Measurements from ENCODE around the gene EIF3L. TPM values are rescaled to one million over a fixed set of nuclear protein-coding genes. Genes with fewer than 3 reads are reported as not detected.

The EIF3L gene
- total RNA-seq, 2 experiments from 2014 or later, result 656 to 671 TPM

DNA sequence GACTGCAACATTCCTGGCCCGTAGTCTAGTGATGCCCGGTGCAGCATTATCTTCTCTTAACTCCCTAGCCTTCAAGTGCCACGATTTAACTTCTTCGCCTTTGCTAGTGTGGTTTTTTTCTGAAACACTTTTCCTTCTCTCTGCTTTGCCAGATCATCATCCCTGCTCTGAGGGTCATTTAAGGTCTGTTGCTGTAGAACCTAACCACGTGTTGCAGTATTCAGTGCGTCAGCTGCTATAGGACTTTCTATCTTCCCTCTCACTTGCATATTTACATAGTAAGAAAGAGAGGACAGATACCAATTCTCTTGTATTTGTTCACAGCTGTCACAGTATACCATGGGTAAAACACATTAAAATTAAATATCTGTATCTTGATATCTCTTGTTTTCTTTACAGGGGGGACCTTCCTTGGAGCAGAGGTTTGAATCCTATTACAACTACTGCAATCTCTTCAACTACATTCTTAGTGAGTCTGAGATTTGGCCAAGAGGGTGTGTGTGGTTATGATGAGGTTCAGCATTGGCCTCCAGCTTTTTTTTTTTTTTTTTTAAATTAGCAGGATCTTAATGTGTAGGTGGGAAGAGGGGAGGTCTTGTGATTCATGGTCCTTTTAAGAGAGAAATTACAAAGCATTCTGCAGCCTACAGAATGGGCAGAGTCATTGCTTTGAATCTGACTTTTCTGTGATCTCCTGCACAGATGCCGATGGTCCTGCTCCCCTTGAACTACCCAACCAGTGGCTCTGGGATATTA is 13.5 kb downstream of the EIF3L start:
- Mint-ChIP-seq H3K4me3 (no peak overlapping the region), H3K27me3 (no peaks in the 10 kb centered on the region), H3K4me1 (peaks cover 7% of the 10 kb centered on the region), H3K9me3 (no peaks in the 10 kb centered on the region), H3K27ac (peak overlapping the region; percentile 58), H3K36me3 (peaks cover 42% of the 10 kb centered on the region)
- DNase-seq, result no peak

DNA sequence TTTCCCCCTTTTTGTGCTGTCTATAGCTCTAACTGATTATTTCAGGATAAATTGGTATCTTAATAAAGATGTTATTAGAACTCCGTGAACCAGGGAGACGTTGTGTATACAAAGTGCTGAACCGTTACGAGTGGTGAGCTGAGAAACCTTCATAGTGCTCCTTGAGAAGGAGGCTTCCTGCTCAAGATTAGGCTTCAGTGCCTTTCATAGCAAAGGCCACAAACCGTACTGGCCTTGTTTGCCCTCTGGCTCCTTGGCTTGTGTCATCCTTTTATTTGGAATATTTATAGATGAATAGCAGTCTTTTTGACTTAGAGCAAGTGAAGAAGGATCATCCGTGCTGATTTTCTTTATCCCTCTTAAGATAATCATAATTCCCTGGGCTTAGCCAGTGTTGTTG is 16.3 kb downstream of the EIF3L start:
- H3K4me1 Mint-ChIP-seq, result peaks cover 7% of the 10 kb centered on the region
- peak overlapping the region; percentile 23 for H3K27ac Mint-ChIP-seq
- peaks cover 38% of the 10 kb centered on the region for H3K36me3 Mint-ChIP-seq
- DNase-seq, result no peak
- H3K4me3 Mint-ChIP-seq, result no peak overlapping the region
- no peaks in the 10 kb centered on the region for H3K27me3 Mint-ChIP-seq
- no peaks in the 10 kb centered on the region for H3K9me3 Mint-ChIP-seq

DNA sequence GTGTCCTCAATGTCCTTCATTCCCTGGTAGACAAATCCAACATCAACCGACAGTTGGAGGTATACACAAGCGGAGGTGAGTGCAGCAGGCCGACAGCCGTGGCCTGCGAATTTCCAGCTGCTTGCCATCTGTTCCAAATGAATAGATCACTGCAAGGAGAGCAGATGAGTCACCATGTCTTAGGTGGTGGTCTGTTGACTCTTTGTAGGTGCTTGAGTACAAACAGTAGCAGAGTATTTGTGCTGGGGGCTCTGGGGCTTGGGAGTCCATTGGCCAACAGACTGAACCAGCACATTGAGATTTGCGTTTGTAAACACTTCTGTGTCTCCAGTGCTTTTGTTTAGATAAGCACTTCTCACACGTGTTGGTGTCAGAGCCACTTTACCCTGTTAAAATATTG is 21.1 kb downstream of the EIF3L start:
- H3K27ac Mint-ChIP-seq, result no peak overlapping the region
- H3K36me3 Mint-ChIP-seq, result peaks cover 23% of the 10 kb centered on the region
- H3K9me3 Mint-ChIP-seq, result no peaks in the 10 kb centered on the region
- no peak for DNase-seq
- no peaks in the 10 kb centered on the region for H3K4me1 Mint-ChIP-seq
- H3K4me3 Mint-ChIP-seq, result no peak overlapping the region
- no peaks in the 10 kb centered on the region for H3K27me3 Mint-ChIP-seq

DNA sequence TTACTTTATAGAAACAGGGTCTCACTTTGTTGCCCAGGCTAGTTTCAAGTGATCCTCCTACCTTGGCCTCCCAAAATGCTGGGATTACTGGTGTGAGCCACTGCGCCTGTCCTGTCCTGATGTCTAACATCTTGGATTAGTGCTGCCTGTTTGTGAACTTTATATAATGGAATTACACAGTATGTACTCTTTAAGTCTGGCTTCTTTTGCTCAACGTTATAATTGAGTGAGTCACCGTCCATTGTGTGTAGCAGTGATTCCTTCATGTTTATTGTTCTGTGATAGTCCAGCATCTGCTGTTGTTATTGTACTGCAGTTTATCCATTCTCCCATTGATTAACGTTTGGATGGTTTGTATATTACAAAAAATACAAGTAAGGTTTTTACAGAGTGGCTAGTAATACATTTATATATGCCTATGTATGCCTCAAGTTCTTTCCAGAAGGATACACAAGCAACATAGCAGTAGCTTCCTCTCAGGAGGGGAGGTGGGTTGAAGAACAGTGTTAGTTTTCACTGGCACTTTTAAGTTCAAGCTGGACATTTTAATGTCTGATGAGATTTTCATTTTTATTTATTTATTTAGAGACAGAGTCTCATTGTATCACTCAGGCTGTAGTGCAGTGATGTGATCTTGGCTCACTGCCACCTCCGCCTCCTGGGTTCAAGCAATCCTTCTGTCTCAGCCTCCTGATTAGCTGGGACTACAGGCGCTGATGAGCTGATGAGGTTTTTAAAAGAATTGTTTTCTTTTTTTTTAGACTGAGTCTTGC is 31.6 kb downstream of the EIF3L start:
- peaks cover 25% of the 10 kb centered on the region for H3K36me3 Mint-ChIP-seq
- peaks cover 7% of the 10 kb centered on the region for H3K4me1 Mint-ChIP-seq
- H3K27ac Mint-ChIP-seq, result no peak overlapping the region
- H3K27me3 Mint-ChIP-seq, result no peaks in the 10 kb centered on the region
- H3K9me3 Mint-ChIP-seq, result no peaks in the 10 kb centered on the region
- H3K4me3 Mint-ChIP-seq, result no peak overlapping the region
- DNase-seq, result no peak

DNA sequence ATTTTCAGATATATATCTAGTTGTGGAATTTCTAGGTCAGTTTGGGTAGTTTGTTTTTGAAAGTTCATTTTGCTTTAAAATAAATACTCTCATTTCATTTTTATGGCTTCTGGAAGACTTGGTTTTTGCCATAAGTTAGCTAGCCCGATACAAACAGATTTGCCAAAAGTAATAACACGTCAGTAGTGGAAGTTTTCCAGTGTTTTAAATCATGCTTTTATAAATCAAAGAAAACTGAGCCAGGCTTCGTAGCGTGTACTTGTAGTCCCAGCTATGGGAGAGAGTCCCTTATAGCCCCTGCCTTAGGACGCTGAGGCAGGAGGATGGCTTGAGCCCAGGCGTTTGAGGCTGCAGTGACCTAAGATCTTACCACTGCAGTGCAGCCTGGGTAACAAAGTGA is 35.2 kb downstream of the EIF3L start:
- Mint-ChIP-seq H3K36me3 (peaks cover 14% of the 10 kb centered on the region), H3K9me3 (no peaks in the 10 kb centered on the region)

DNA sequence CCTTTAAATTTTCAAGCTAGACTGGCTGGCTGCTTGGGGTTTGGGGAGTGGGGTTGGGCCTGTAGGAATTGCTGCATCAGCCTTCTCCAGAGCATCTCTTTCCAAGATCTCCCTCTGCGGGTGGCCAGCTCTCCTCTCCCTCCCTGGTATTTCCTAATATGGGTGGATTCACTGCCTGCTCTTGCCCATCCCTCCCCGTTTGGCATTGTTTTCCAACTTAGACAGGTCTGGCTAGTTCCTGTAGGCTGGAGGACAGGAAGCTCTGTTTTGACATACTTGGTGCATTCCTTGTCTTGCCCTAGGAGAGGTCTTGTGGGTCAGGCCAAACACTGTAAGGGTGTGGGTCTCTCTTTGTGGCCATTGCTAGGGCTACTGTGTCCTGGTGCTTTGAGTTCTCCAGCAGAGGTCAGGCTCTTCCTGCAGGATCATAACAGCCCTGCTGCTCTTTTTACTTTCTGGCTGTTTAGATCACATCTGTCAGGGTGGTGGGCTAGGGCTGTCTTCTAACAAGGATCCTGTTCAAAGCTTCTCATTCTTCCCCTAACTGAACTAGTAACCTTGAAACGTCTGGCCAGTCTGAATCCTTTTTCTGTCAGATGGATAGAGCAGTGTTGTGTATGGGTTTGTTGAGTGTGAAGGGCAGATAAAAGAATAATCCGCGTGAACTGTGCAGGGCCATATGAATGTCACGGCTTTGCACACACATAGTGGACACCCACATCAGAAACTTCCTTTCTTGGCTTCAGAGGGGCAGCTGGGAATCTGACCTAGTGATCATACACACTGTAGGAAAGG is 38.6 kb downstream of the EIF3L start:
- no peaks in the 10 kb centered on the region for H3K27me3 Mint-ChIP-seq
- peak overlapping the region; percentile 2 for H3K27ac Mint-ChIP-seq
- H3K9me3 Mint-ChIP-seq, result no peaks in the 10 kb centered on the region
- no peak for DNase-seq
- no peak overlapping the region for H3K4me3 Mint-ChIP-seq
- peaks cover 16% of the 10 kb centered on the region for H3K36me3 Mint-ChIP-seq
- peaks cover 7% of the 10 kb centered on the region for H3K4me1 Mint-ChIP-seq

More for the DNA sequence above, 35.2 kb downstream of the EIF3L start:
- no peak overlapping the region for H3K4me3 Mint-ChIP-seq
- peaks cover 7% of the 10 kb centered on the region for H3K4me1 Mint-ChIP-seq
- H3K27me3 Mint-ChIP-seq, result no peaks in the 10 kb centered on the region
- no peak for DNase-seq
- no peak overlapping the region for H3K27ac Mint-ChIP-seq

DNA sequence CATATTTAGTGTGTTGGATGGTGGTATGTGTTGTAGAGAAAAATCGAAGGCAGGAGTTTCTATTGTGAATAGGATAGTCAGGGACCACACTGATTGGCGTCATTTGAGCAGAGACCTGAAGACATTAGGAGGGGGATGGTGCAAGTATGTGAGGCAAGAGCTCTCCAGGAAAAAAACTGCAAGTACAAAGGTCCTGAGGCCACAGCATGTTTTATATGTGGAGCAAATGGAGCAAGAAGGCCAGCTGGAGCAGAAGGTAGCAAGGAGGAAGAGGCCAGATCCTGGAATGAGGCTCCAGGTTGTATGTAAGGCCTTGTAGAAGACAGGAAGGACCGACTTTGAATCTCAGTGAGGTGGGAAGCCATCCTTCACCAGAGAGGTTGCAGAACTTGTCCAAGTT is 42.7 kb downstream of the EIF3L start:
- Mint-ChIP-seq H3K4me3 (no peak overlapping the region), H3K36me3 (peaks cover 10% of the 10 kb centered on the region), H3K27me3 (no peaks in the 10 kb centered on the region)

DNA sequence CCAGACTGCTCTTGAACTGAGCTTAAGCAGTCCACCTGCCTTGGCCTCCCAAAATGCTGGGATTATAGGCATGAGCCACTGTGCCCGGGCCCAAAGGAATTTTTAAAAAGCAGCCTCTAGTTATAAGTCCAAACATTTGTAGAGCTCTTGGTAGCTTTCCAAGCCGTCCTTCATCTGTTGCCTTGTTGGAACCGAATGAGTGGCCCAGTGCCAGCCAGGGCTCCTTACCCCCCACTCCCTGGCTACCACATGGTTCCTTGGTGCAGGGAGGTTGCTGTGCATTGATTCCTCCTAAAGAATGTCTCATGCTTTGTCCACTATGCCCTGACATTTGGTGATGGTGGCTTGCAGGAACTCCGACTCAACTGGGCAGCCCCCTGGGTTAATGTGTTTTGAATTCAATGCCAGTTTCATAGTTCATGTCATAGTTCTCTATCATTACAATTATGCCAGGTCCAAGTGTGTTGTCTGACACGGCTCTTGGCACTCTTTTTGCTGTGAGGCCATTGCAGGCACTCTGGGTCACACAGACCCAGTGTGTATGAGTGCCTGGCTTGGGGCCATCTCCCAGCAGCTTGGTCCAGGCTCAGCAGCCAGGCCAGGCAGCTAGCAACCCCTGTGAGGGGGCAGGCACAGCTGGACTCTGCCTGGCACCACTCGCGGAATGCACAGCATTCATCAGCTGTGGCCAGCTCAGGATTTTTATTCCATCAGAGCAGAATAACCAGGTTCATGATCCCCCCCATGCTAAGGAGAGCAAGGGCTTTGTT is 43.5 kb downstream of the EIF3L start:
- peaks cover 19% of the 10 kb centered on the region for H3K4me1 Mint-ChIP-seq
- no peaks in the 10 kb centered on the region for H3K9me3 Mint-ChIP-seq
- H3K27ac Mint-ChIP-seq, result no peak overlapping the region
- peaks cover 10% of the 10 kb centered on the region for H3K36me3 Mint-ChIP-seq
- no peak for DNase-seq
- no peak overlapping the region for H3K4me3 Mint-ChIP-seq
- no peaks in the 10 kb centered on the region for H3K27me3 Mint-ChIP-seq

More for the DNA sequence above, 42.7 kb downstream of the EIF3L start:
- no peak overlapping the region for H3K27ac Mint-ChIP-seq
- no peak for DNase-seq
- no peaks in the 10 kb centered on the region for H3K9me3 Mint-ChIP-seq
- peaks cover 19% of the 10 kb centered on the region for H3K4me1 Mint-ChIP-seq

DNA sequence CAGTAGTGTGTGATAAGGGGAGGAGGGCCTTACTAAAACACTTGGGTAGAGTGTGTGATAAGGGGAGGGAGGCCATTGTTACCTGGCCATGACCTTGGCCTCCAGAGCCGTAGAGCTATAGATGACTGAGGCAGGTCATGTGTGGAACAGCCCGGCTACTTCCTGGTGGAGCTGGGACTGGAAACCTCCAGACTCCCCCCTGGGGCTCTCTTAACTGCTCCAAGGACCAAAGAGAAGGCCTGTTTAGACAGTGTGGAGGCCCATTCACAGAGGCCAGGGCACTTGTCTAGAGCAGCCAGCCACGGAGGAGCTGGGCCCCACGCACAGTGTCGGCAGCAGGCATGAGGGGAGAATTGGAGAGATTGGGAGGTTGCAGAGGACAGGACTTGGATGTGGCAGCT is 44.4 kb downstream of the EIF3L start:
- Mint-ChIP-seq H3K9me3 (no peaks in the 10 kb centered on the region), H3K27ac (peak overlapping the region; percentile 32), H3K36me3 (peaks cover 9% of the 10 kb centered on the region), H3K27me3 (no peaks in the 10 kb centered on the region), H3K4me3 (no peak overlapping the region), H3K4me1 (peaks cover 23% of the 10 kb centered on the region)
- no peak for DNase-seq

DNA sequence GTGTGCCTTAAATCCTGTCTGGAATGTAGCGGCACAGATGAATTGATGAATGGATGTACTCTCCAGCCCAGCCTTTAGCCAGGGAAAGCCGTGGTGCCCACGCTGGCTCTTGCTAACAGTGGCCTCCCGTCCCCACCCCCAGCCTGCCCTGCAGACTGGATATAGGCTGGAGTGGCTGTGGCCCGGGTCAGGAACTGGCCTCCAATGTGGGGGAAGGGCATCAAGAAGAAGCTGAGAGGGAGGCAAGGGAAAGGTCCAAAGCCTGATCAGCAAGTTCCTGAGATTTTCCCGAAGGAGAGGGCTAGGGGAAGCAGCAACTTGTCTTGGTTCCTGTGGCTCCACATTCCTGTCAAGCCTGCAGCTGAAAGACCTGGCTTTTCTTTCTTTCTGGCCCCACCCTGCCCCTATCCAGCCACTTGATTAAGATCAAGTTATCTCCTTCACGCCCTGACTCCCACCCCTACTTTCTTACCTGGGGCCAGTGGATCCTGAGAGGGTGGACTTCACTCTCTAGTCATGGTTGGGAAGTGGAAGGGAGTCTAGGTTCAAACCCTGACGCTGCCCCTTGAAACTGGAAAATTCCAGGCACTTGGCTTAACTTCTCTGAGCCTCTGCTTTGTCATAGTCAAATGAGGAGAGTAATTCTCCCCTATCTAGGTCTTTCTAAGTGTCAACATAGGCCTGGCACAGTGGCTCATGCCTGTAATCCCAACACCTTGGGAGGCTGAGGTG is 45.9 kb downstream of the EIF3L start:
- no peak overlapping the region for H3K4me3 Mint-ChIP-seq
- no peak for DNase-seq
- no peaks in the 10 kb centered on the region for H3K9me3 Mint-ChIP-seq
- H3K36me3 Mint-ChIP-seq, result peaks cover 4% of the 10 kb centered on the region
- peak overlapping the region; percentile 81 for H3K27ac Mint-ChIP-seq
- H3K4me1 Mint-ChIP-seq, result peaks cover 23% of the 10 kb centered on the region
- H3K27me3 Mint-ChIP-seq, result no peaks in the 10 kb centered on the region

DNA sequence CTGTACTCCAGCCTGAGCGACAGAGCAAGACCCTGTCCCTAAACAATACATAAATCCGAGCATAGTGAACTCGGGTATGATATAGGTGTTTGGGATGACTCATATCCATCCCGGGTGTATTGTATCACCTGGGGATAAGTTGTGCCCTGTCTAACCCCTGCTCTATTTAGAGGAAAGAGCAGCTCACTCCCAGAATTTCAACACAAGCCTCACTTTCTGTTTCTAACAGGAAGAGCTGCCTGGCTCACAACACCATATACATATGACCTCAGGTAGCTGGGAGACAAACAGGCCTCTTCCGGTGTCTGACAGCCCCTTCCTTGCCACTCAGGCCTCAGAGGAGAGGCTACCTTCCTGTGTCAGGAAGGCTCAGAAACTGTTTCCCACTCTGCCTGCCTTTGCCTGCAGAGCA is 47.0 kb downstream of the EIF3L start:
- Mint-ChIP-seq H3K4me1 (peaks cover 23% of the 10 kb centered on the region), H3K9me3 (no peaks in the 10 kb centered on the region), H3K27ac (peak overlapping the region; percentile 90), H3K4me3 (no peak overlapping the region), H3K36me3 (peaks cover 3% of the 10 kb centered on the region), H3K27me3 (no peaks in the 10 kb centered on the region)
- peak; percentile 48 for DNase-seq

DNA sequence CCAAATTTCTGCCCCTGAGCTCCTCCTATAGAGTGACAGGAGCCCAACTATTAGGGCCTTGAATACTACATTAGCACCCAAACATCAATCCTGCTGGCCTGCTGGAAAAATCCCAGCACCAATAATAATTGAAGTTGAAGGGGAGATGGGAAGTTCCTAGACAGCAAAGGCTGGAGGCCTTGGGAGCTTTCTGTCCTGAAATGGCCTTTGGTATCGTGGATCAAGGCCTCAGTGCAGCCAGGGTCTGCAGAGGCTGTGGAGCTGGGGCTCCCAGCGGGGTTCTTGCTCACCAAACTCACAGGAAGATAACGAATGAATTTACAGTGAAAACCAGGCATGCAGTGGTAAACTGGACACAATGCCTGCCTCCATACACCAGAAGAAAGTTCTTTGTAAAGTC is 47.7 kb downstream of the EIF3L start:
- H3K9me3 Mint-ChIP-seq, result no peaks in the 10 kb centered on the region
- no peak overlapping the region for H3K4me3 Mint-ChIP-seq
- DNase-seq, result no peak
- H3K27ac Mint-ChIP-seq, result peak overlapping the region; percentile 90
- H3K27me3 Mint-ChIP-seq, result no peaks in the 10 kb centered on the region
- H3K4me1 Mint-ChIP-seq, result peaks cover 23% of the 10 kb centered on the region
- peaks cover 3% of the 10 kb centered on the region for H3K36me3 Mint-ChIP-seq

DNA sequence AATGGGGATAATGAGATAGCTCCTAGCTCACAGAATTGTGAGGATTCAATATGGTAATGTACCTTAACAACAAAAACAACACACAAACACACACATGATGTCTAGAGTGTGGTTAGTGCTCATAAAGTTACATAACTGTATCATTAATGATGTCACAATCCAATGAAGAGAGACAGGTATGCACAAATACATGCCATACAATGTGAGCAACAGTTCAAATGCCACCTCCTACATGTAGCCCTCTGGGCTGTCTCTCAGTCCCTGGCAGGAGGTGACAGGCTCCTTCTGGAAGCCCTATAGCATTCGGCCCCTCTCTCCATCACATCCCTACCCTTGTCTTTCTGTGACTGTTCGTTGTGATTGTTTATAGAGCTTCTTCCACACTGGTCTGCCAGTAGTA is 48.6 kb downstream of the EIF3L start:
- DNase-seq, result no peak
- no peaks in the 10 kb centered on the region for H3K9me3 Mint-ChIP-seq
- peaks cover 23% of the 10 kb centered on the region for H3K4me1 Mint-ChIP-seq
- H3K27ac Mint-ChIP-seq, result no peak overlapping the region
- H3K4me3 Mint-ChIP-seq, result no peak overlapping the region
- H3K27me3 Mint-ChIP-seq, result no peaks in the 10 kb centered on the region
- peaks cover 3% of the 10 kb centered on the region for H3K36me3 Mint-ChIP-seq

Measured in activated naive CD8-positive, alpha-beta T cell treated with anti-CD3 and anti-CD28 coated beads for 36 hours (primary cell).